OCI-LY1 (cell line): Measurements from ENCODE around the gene NUDCD3.

Source experiments
- H2AFZ ChIP-seq: fragments of 200-600 bp; sonication (generic), shearing (Covaris generic); 2 replicates; pipeline ENCODE4 v1.6.0; 2014; ENCODE audit warnings: antibody characterized with exemption, mild to moderate bottlenecking, low read length
- H3F3A ChIP-seq: fragments of 200-600 bp; sonication (generic), shearing (Covaris generic); 2 replicates; pipeline ENCODE4 v1.6.0; 2014; ENCODE audit warnings: mild to moderate bottlenecking, antibody characterized with exemption, low read length, moderate library complexity; ENCODE audit not compliant: insufficient read depth
- H3K27ac ChIP-seq: fragments of 200-600 bp; sonication (generic); 2 replicates; pipeline ENCODE4 v1.5.1; 2014; ENCODE audit warnings: low read length, mixed run types, mild to moderate bottlenecking, low read depth; ENCODE audit not compliant: poor library complexity, severe bottlenecking
- H3K27me3 ChIP-seq: fragments of 200-600 bp; sonication (generic); 2 replicates; pipeline ENCODE4 v1.6.0; 2014; ENCODE audit warnings: antibody characterized with exemption, mild to moderate bottlenecking, low read length, moderate library complexity; ENCODE audit not compliant: insufficient read depth
- H3K36me3 ChIP-seq: fragments of 200-600 bp; sonication (generic); 2 replicates; pipeline ENCODE4 v1.6.1; 2014; ENCODE audit warnings: mild to moderate bottlenecking, antibody characterized with exemption, low read length, moderate library complexity, mixed read lengths; ENCODE audit not compliant: insufficient read depth
- H3K4me1 ChIP-seq: fragments of 200-600 bp; sonication (generic); 2 replicates; pipeline ENCODE4 v1.5.1; 2014; ENCODE audit warnings: mild to moderate bottlenecking, low read length, moderate library complexity; ENCODE audit not compliant: insufficient read depth, severe bottlenecking
- H3K4me2 ChIP-seq: fragments of 200-600 bp; sonication (generic), shearing (Covaris generic); 2 replicates; pipeline ENCODE4 v1.6.1; 2014; ENCODE audit warnings: low read length
- H3K4me3 ChIP-seq: fragments of 200-600 bp; sonication (generic); 2 replicates; pipeline ENCODE4 v1.5.1; 2014; ENCODE audit warnings: low read length, low read depth, mild to moderate bottlenecking, mixed read lengths; ENCODE audit not compliant: poor library complexity, severe bottlenecking
- H3K79me2 ChIP-seq: fragments of 200-600 bp; shearing (Covaris generic); 2 replicates; pipeline ENCODE4 v1.6.1; 2016; ENCODE audit warnings: mixed run types, low read length, mixed read lengths; ENCODE audit not compliant: insufficient read depth
- H3K9ac ChIP-seq: fragments of 200-600 bp; sonication (generic), shearing (Covaris generic); 2 replicates; pipeline ENCODE4 v1.6.1; 2014; ENCODE audit warnings: mild to moderate bottlenecking, low read length, mixed read lengths
- H3K9me2 ChIP-seq: fragments of 200-600 bp; sonication (generic), shearing (Covaris generic); 2 replicates; pipeline ENCODE4 v1.6.1; 2014; ENCODE audit warnings: low read depth, mild to moderate bottlenecking, low read length, mixed read lengths
- H3K9me3 ChIP-seq: fragments of 200-600 bp; shearing (Covaris generic); 2 replicates; pipeline ENCODE4 v1.6.1; 2014; ENCODE audit warnings: low read length, mixed read lengths
- H4K20me1 ChIP-seq: fragments of 200-600 bp; sonication (generic), shearing (Covaris generic); 2 replicates; pipeline ENCODE4 v1.6.0; 2016; ENCODE audit warnings: mild to moderate bottlenecking, low read length; ENCODE audit not compliant: insufficient read depth
- EZH2 ChIP-seq: fragments of 200-600 bp; sonication (generic), shearing (Covaris generic); IDR thresholded peaks from 2 replicates; pipeline ENCODE4 v1.8.0; 2017; ENCODE audit warnings: borderline replicate concordance, mixed run types, mild to moderate bottlenecking, antibody characterized with exemption, low read length, moderate library complexity, mixed read lengths
- TF ChIP-seq, protein P1 (sequence below): fragments of 200-600 bp; sonication (generic), shearing (Covaris generic); IDR thresholded peaks from 2 replicates; pipeline ENCODE4 v1.5.1; 2017; ENCODE audit warnings: mild to moderate bottlenecking, antibody characterized with exemption, low read length, moderate library complexity, mixed read lengths

NUDCD3 gene

GRCh38 chr7:44347546-44348114 is 142.8 kb downstream of the NUDCD3 start:
- H3F3A ChIP-seq, result no peaks in the 10 kb centered on the region
- H3K9ac ChIP-seq, result no peak overlapping the region
- no peaks in the 10 kb centered on the region for H4K20me1 ChIP-seq
- no peak overlapping the region for H3K4me3 ChIP-seq
- no peaks in the 10 kb centered on the region for H3K9me2 ChIP-seq
- TF ChIP-seq, protein P1, sequence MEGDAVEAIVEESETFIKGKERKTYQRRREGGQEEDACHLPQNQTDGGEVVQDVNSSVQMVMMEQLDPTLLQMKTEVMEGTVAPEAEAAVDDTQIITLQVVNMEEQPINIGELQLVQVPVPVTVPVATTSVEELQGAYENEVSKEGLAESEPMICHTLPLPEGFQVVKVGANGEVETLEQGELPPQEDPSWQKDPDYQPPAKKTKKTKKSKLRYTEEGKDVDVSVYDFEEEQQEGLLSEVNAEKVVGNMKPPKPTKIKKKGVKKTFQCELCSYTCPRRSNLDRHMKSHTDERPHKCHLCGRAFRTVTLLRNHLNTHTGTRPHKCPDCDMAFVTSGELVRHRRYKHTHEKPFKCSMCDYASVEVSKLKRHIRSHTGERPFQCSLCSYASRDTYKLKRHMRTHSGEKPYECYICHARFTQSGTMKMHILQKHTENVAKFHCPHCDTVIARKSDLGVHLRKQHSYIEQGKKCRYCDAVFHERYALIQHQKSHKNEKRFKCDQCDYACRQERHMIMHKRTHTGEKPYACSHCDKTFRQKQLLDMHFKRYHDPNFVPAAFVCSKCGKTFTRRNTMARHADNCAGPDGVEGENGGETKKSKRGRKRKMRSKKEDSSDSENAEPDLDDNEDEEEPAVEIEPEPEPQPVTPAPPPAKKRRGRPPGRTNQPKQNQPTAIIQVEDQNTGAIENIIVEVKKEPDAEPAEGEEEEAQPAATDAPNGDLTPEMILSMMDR, result no peak
- TF ChIP-seq EZH2, result no peak
- no peaks in the 10 kb centered on the region for H3K36me3 ChIP-seq
- no peak overlapping the region for H2AFZ ChIP-seq
- no peak overlapping the region for H3K4me2 ChIP-seq
- no peak overlapping the region for H3K27ac ChIP-seq
- H3K79me2 ChIP-seq, result no peaks in the 10 kb centered on the region
- no peaks in the 10 kb centered on the region for H3K4me1 ChIP-seq
- no peaks in the 10 kb centered on the region for H3K9me3 ChIP-seq
- H3K27me3 ChIP-seq, result peaks cover 3% of the 10 kb centered on the region; the same call in 1 of the 2 replicates

GRCh38 chr7:44346063-44346462 is 144.4 kb downstream of the NUDCD3 start:
- Histone ChIP-seq H3F3A (no peaks in the 10 kb centered on the region), H3K9me3 (no peaks in the 10 kb centered on the region), H3K36me3 (no peaks in the 10 kb centered on the region), H3K9me2 (no peaks in the 10 kb centered on the region), H3K4me2 (no peak overlapping the region), H3K4me1 (no peaks in the 10 kb centered on the region), H2AFZ (no peak overlapping the region), H3K27me3 (peaks cover 3% of the 10 kb centered on the region; the same call in 1 of the 2 replicates), H3K9ac (no peak overlapping the region), H3K79me2 (no peaks in the 10 kb centered on the region), H3K27ac (no peak overlapping the region), H4K20me1 (no peaks in the 10 kb centered on the region), H3K4me3 (no peak overlapping the region)
- TF ChIP-seq, protein P1, result no peak
- no peak for TF ChIP-seq EZH2

- peaks cover 5% of the 10 kb centered on the region; the same call in 1 of the 2 replicates for H3K9me3 ChIP-seq
- no peaks in the 10 kb centered on the region for H3K9me2 ChIP-seq
- no peak overlapping the region for H2AFZ ChIP-seq
- no peak overlapping the region for H3K27ac ChIP-seq
- H3K9ac ChIP-seq, result no peak overlapping the region
- peaks cover 3% of the 10 kb centered on the region for H3K4me1 ChIP-seq
- H3K4me3 ChIP-seq, result no peak overlapping the region
- H3K27me3 ChIP-seq, result peaks cover 11% of the 10 kb centered on the region; the same call in 1 of the 2 replicates
- H3F3A ChIP-seq, result no peaks in the 10 kb centered on the region
- H3K36me3 ChIP-seq, result no peaks in the 10 kb centered on the region
- no peaks in the 10 kb centered on the region for H3K79me2 ChIP-seq
- TF ChIP-seq EZH2, result no peak
- TF ChIP-seq, protein P1, result no peak
- no peak overlapping the region for H3K4me2 ChIP-seq
- H4K20me1 ChIP-seq, result no peaks in the 10 kb centered on the region
These were observed 149.1 kb downstream of the NUDCD3 start for GRCh38 chr7:44341401-44341800.
